Measurements from ENCODE around the gene POU5F1. TPM values are rescaled to one million over a fixed set of nuclear protein-coding genes. Genes with fewer than 3 reads are reported as not detected.

Gene POU5F1
- total and polyA plus RNA-seq, 9 of the 15 experiments (the other 6 are each of a cell fraction or from before 2014, with no cell fraction given), result 0.06 to 2.0 (median 0.10) TPM; not detected in 6

- BruUV-seq (replicated peaks), result no TSS peak
- ChIA-PET CTCF (ENCODE audit: low intra/inter-chr PET ratio) (no interaction called here), POLR2A (interaction anchor here (0.5 to 1.9 kb wide), 6 partner anchors 9 to 417 kb away, joined by 3 to 11 read pairs (median 4); no protein-coding TSS in a partner anchor)
- Histone ChIP-seq H3K4me2 (ENCODE audit: insufficient read depth, low read length) (no peak overlapping the region), H2AFZ (ENCODE audit: low read depth, low read length) (no peak overlapping the region), H3K9ac (ENCODE audit: insufficient read depth in 1 of 2, low read depth in 2 of 2, low read length in 2 of 2) (no peak overlapping the region), H3K79me2 (ENCODE audit: control insufficient read depth, insufficient read depth, low read length) (no peaks in the 10 kb centered on the region), H3K4me3 (no peak overlapping the region), H3K9me1 (ENCODE audit: control insufficient read depth, insufficient read depth, low read length) (no peaks in the 10 kb centered on the region), H3K36me3 (ENCODE audit: control insufficient read depth, insufficient read depth, low read length) (no peaks in the 10 kb centered on the region), H4K20me1 (replicated peaks; ENCODE audit: control insufficient read depth, insufficient read depth, low read length) (no peaks in the 10 kb centered on the region), H3K27me3 (ENCODE audit: control insufficient read depth in 2 of 2, insufficient read depth in 2 of 2, low read length in 2 of 2) (peaks cover 13 to 14% of the 10 kb centered on the region in 2 experiments; a peak in 4 of 5 replicates), H3K4me1 (replicated peaks in 1 of 2; ENCODE audit: control insufficient read depth in 2 of 2, insufficient read depth in 2 of 2, low read length in 2 of 2) (no peaks in the 10 kb centered on the region), H3K27ac (ENCODE audit: extremely low read depth, low read depth, low read length) (no peak overlapping the region), H3K9me3 (replicated peaks; ENCODE audit: control insufficient read depth, insufficient read depth, low read depth, low read length) (no peaks in the 10 kb centered on the region)
- in situ Hi-C loops (cut with MboI), result no loop called here
- ATAC-seq (no peak), DNase-seq (ENCODE audit: extremely low read depth in 1 of 4, low spot score in 3 of 4) (no peak), FAIRE-seq (no peak)
- 7% methylated on average over 5 of the region's 5 CpGs for WGBS (ENCODE audit: insufficient coverage, low coverage, missing lambda C conversion rate)
- no peak for TF ChIP-seq RBM25 (IDR thresholded peaks at IDR 0.05; ENCODE audit: low read depth, low read length, severe bottlenecking)
- TF ChIP-seq MECOM (CRISPR knock-in tag; IDR thresholded peaks at IDR 0.05), result no peak
- TF ChIP-seq ZNF146 (CRISPR knock-in tag; IDR thresholded peaks at IDR 0.05; ENCODE audit: unreplicated experiment), result no peak
- TF ChIP-seq CEBPG (CRISPR knock-in tag; IDR thresholded peaks at IDR 0.05), result no peak
- TF ChIP-seq CEBPG (tag; conservative IDR thresholded peaks at IDR 0.05 in 1 of 2, IDR thresholded peaks at IDR 0.05 in 1 of 2), result no peak
- no peak for TF ChIP-seq PHF20 (IDR thresholded peaks at IDR 0.05; ENCODE audit: partially characterized antibody)
- no peak for TF ChIP-seq ZNF586 (CRISPR knock-in tag; conservative IDR thresholded peaks at IDR 0.05)
- no peak for TF ChIP-seq HDAC1 (IDR thresholded peaks at IDR 0.05)
- TF ChIP-seq POLR2AphosphoS2 (IDR thresholded peaks at IDR 0.05; ENCODE audit: low read length), result no peak
- TF ChIP-seq CHD2 (IDR thresholded peaks at IDR 0.05; ENCODE audit: low read depth, low read length), result no peak
- no peak for TF ChIP-seq JUNB (CRISPR knock-in tag; conservative IDR thresholded peaks at IDR 0.05)
- TF ChIP-seq FOXK2 (conservative IDR thresholded peaks at IDR 0.05 in 1 of 2, IDR thresholded peaks at IDR 0.05 in 1 of 2; ENCODE audit: low read depth in 2 of 2), result no peak
- TF ChIP-seq ZNF449 (CRISPR knock-in tag; IDR thresholded peaks at IDR 0.05), result no peak
- TF ChIP-seq ZNF76 (CRISPR knock-in tag; IDR thresholded peaks at IDR 0.05; ENCODE audit: borderline replicate concordance), result no peak
- TF ChIP-seq MBD1 (CRISPR knock-in tag; IDR thresholded peaks at IDR 0.05), result no peak
- TF ChIP-seq MTA1 (IDR thresholded peaks at IDR 0.05; ENCODE audit: borderline replicate concordance), result no peak
- no peak for TF ChIP-seq ZNF324 (CRISPR knock-in tag; IDR thresholded peaks at IDR 0.05)
- TF ChIP-seq ZNF436 (CRISPR knock-in tag; IDR thresholded peaks at IDR 0.05), result no peak
- no peak for TF ChIP-seq HDAC2 (IDR thresholded peaks at IDR 0.05)
- TF ChIP-seq CBX5 (IDR thresholded peaks at IDR 0.05; ENCODE audit: borderline replicate concordance, low read depth), result no peak
- TF ChIP-seq NCOA4 (IDR thresholded peaks at IDR 0.05; ENCODE audit: partially characterized antibody), result no peak
- intact Hi-C loops (cut with micrococcal nuclease), result no loop called here
These were observed 40.5 kb upstream of the POU5F1 start for GRCh38 chr6:31210741-31211532.
